Spleen (tissue), 7 donors: Measurements from ENCODE around the gene FPR1.

Experiments
- POLR2AphosphoS5 ChIP-seq, 3 donors: sonication (generic); formaldehyde crosslinking; IDR thresholded peaks; one replicate each; pipeline ENCODE4 v1.5.1; 2017; ENCODE audit warnings: antibody characterized with exemption in 3 of 3
- TF ChIP-seq, protein P1 (sequence below), 11 experiments: fragments of 200-600 bp in 7 of 11; fragments of 450-650 bp in 4 of 11; sonication (generic) in 4 of 11; IDR thresholded peaks in 8 of 11; conservative IDR thresholded peaks in 3 of 11; 1 replicate in 7 of 11; 2 replicates in 4 of 11; pipeline versions ENCODE4 v1.4.0 to v1.8.0; 2016 to 2021; ENCODE audit warnings: antibody characterized with exemption in 11 of 11, inconsistent platforms in 4 of 11, mild to moderate bottlenecking in 1 of 11
- donor health status: DM: no; HTN: no; CAD: no; lungs with moderate emphysema.
- donor health status: DM: no; HTN: no; CAD: no.
- donor health status: DM: no; HTN: no; CAD: no.

DNA sequence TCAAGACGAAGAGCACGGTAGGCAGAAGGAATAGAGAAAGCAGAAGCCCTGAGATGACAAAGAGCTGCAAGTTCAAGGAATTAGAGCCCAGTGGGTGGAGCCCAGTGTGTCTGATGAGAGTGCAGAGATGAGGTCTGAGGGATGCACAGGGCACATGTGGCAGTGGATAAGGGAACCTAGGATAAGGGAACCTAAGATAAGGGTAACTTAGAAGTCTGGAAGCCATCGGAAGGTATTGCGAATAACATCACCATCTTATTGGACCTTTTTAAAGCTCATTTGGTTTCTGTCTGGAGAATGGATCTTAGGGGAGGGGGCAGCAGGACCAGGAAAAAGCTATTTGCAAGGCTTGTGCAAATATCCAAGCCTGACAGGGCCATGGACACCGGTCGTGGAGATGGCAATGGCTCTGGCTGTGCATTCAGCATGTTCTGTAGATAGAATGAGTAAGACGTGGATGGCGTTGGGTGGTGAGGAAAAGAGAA lies 44.6 kb upstream of the FPR1 start:
- TF ChIP-seq, protein P1, sequence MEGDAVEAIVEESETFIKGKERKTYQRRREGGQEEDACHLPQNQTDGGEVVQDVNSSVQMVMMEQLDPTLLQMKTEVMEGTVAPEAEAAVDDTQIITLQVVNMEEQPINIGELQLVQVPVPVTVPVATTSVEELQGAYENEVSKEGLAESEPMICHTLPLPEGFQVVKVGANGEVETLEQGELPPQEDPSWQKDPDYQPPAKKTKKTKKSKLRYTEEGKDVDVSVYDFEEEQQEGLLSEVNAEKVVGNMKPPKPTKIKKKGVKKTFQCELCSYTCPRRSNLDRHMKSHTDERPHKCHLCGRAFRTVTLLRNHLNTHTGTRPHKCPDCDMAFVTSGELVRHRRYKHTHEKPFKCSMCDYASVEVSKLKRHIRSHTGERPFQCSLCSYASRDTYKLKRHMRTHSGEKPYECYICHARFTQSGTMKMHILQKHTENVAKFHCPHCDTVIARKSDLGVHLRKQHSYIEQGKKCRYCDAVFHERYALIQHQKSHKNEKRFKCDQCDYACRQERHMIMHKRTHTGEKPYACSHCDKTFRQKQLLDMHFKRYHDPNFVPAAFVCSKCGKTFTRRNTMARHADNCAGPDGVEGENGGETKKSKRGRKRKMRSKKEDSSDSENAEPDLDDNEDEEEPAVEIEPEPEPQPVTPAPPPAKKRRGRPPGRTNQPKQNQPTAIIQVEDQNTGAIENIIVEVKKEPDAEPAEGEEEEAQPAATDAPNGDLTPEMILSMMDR (IDR thresholded peaks at IDR 0.05 in 8 of 11, conservative IDR thresholded peaks at IDR 0.05 in 3 of 11) = no peak
- TF ChIP-seq POLR2AphosphoS5 (IDR thresholded peaks at IDR 0.05) = no peak
